NK-92 (cell line): ENCODE results near the gene USP1.

ENCODE experiments used
- DNase-seq: peaks from one replicate; lab custom pipeline; 2025; ENCODE audit not compliant: unreplicated experiment; lab: John Stamatoyannopoulos, UW

Gene USP1

GRCh38 chr1:62436466-62437272 is at the start of gene USP1:
TSS of gene USP1 (plus strand) at chr1:62437049. CDS start at chr1:62439868, 2,819 bp downstream.
- peak; percentile 91 for DNase-seq

- no peak for DNase-seq
These were observed 47.3 kb upstream of the USP1 start for GRCh38 chr1:62389531-62389930.

- no peak for DNase-seq
These were observed 46.8 kb upstream of the USP1 start for GRCh38 chr1:62390071-62390470.

GRCh38 chr1:62391369-62391971 is 45.4 kb upstream of the USP1 start:
- no peak for DNase-seq

GRCh38 chr1:62392951-62393350 is 43.9 kb upstream of the USP1 start:
- DNase-seq = no peak

GRCh38 chr1:62394646-62395045 is 42.2 kb upstream of the USP1 start:
- DNase-seq = no peak

GRCh38 chr1:62395291-62395690 is 41.6 kb upstream of the USP1 start:
- DNase-seq = no peak

- no peak for DNase-seq
These were observed 40.0 kb upstream of the USP1 start for GRCh38 chr1:62396871-62397270.

- DNase-seq = no peak
These were observed 39.5 kb upstream of the USP1 start for GRCh38 chr1:62397301-62397700.

- DNase-seq = no peak
These were observed 38.5 kb upstream of the USP1 start for GRCh38 chr1:62398377-62398776.

GRCh38 chr1:62401034-62401760 is 35.7 kb upstream of the USP1 start:
- DNase-seq = no peak

- no peak for DNase-seq
These were observed 31.6 kb upstream of the USP1 start for GRCh38 chr1:62405247-62405646.

- DNase-seq = no peak
These were observed 30.3 kb upstream of the USP1 start for GRCh38 chr1:62406576-62406975.

GRCh38 chr1:62407398-62408009 is 29.3 kb upstream of the USP1 start:
- no peak for DNase-seq

GRCh38 chr1:62415687-62416086 is 21.2 kb upstream of the USP1 start:
- DNase-seq = no peak

GRCh38 chr1:62417351-62417999 is 19.4 kb upstream of the USP1 start:
- no peak for DNase-seq

- no peak for DNase-seq
These were observed 16.6 kb upstream of the USP1 start for GRCh38 chr1:62420214-62420613.

- no peak for DNase-seq
These were observed 13.1 kb upstream of the USP1 start for GRCh38 chr1:62423580-62424242.

- DNase-seq = no peak
These were observed 12.4 kb upstream of the USP1 start for GRCh38 chr1:62424411-62424810.

- DNase-seq = no peak
These were observed 11.8 kb upstream of the USP1 start for GRCh38 chr1:62425041-62425440.

- no peak for DNase-seq
These were observed 10.6 kb upstream of the USP1 start for GRCh38 chr1:62426237-62426636.
